ENCODE measurements around the gene ZCWPW1. TPM values are rescaled to one million over a fixed set of nuclear protein-coding genes. Genes with fewer than 3 reads are reported as not detected.

ZCWPW1 gene
- total and polyA plus RNA-seq, 2 of the 8 experiments (the other 6 are each of a cell fraction or from before 2014, with no cell fraction given): 0.51 to 1.4 TPM

DNA sequence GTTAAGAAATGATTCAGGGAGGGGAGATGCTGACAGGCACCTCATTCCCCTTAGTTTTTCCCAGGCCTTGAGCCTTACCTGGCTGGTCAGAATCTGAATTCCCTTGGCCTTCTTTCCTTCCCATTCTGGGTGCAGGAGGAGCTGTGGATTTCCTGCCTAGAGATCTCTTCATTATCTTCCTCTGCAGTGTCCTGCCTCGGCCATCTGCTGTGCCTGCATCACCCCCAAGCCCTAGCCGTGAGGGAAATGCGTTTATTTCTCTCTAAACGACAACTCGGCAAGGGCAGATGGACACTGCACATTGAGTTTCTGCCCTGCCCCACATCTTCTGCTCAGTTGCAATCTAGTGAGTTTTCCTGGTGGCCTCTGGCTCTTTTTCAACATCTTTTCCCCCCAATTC lies 26.7 kb downstream of the ZCWPW1 start:
- no peak overlapping the region for H2BK5ac ChIP-seq (ENCODE audit: low read depth, low read length)
- H2AFZ ChIP-seq (ENCODE audit: low read length): no peak overlapping the region
- H3K56ac ChIP-seq (replicated peaks; ENCODE audit: insufficient read length, low read depth, low read length): no peak overlapping the region
- H3K9me3 ChIP-seq (ENCODE audit: insufficient read depth in 2 of 2, low read depth in 1 of 2, low read length in 1 of 2): no peaks in the 10 kb centered on the region
- no peaks in the 10 kb centered on the region for H3K79me2 ChIP-seq (ENCODE audit: control insufficient read depth in 1 of 2, insufficient read depth in 2 of 2, low read length in 2 of 2)
- H3K18ac ChIP-seq (ENCODE audit: extremely low read depth, low read length): no peak overlapping the region
- H3K23me2 ChIP-seq (ENCODE audit: low read depth, low read length): no peaks in the 10 kb centered on the region
- H2BK120ac ChIP-seq (replicated peaks; ENCODE audit: low read depth, low read length): no peak overlapping the region
- no peak overlapping the region for H3K23ac ChIP-seq (ENCODE audit: insufficient read length)
- H3K4me2 ChIP-seq (ENCODE audit: insufficient read depth in 1 of 2, low read depth in 2 of 2, low read length in 2 of 2): no peak overlapping the region
- H4K91ac ChIP-seq (replicated peaks; ENCODE audit: insufficient read length, low read length): no peak overlapping the region
- TF ChIP-seq RAD21 (IDR thresholded peaks at IDR 0.05 in 1 of 2, conservative IDR thresholded peaks at IDR 0.05 in 1 of 2; ENCODE audit: low read depth in 2 of 2, low read length in 2 of 2) (no peak), JUND (IDR thresholded peaks at IDR 0.05; ENCODE audit: low read length) (no peak), CHD1 (IDR thresholded peaks at IDR 0.05; ENCODE audit: low read depth, low read length) (no peak), SRF (IDR thresholded peaks at IDR 0.05; ENCODE audit: low read depth, low read length) (no peak), SAP30 (IDR thresholded peaks at IDR 0.05; ENCODE audit: insufficient read depth, insufficient replicate concordance, low read length) (no peak), BCL11A (IDR thresholded peaks at IDR 0.05; ENCODE audit: low read depth in 2 of 2, low read length in 2 of 2) (no peak), POLR2A (IDR thresholded peaks at IDR 0.05; ENCODE audit: control extremely low read depth in 1 of 2, low read depth in 2 of 2, low read length in 2 of 2) (no peak), BACH1 (IDR thresholded peaks at IDR 0.05; ENCODE audit: low read length) (no peak), SP1 (IDR thresholded peaks at IDR 0.05; ENCODE audit: low read depth, low read length) (no peak), KDM4A (IDR thresholded peaks at IDR 0.05; ENCODE audit: low read depth, low read length, severe bottlenecking) (no peak), RNF2 (IDR thresholded peaks at IDR 0.05; ENCODE audit: borderline replicate concordance, low read depth, low read length, missing control alignments, poor library complexity, severe bottlenecking) (no peak), GTF2F1 (IDR thresholded peaks at IDR 0.05; ENCODE audit: borderline replicate concordance, low read depth, low read length) (no peak)
- H3K14ac ChIP-seq (ENCODE audit: insufficient read length): no peak overlapping the region
- POLR2A ChIA-PET (ENCODE audit: partially characterized antibody): interaction anchor here (0.7 to 3.5 kb wide), 3 partner anchors 14 to 27 kb away, joined by 3 to 17 read pairs (median 4); partner anchors contain the start of gene ZCWPW1
- no peak overlapping the region for H2BK20ac ChIP-seq (ENCODE audit: low read length)
- DNase-seq (ENCODE audit: low read depth in 1 of 2, low spot score in 2 of 2): no peak
- CTCF ChIA-PET (ENCODE audit: partially characterized antibody): interaction anchor here (1.1 to 2.8 kb wide), 11 partner anchors 11 to 164 kb away, joined by 3 to 17 read pairs (median 5); partner anchors contain the start of gene MEPCE
- H3K9ac ChIP-seq (replicated peaks in 1 of 4; ENCODE audit: extremely low read depth in 1 of 4, low read depth in 3 of 4, low read length in 3 of 4): no peak overlapping the region
- peaks cover 0 to 2% (median 0%) of the 10 kb centered on the region in 4 experiments; a peak in 1 of 7 replicates for H3K27me3 ChIP-seq (replicated peaks in 1 of 4; ENCODE audit: control insufficient read depth in 3 of 4, extremely low read depth in 1 of 4, insufficient read depth in 3 of 4, low read length in 3 of 4)
- peaks cover 0 to 10% (median 5%) of the 10 kb centered on the region in 4 experiments; a peak in 6 of 7 replicates for H3K4me1 ChIP-seq (replicated peaks in 1 of 4; ENCODE audit: control insufficient read depth in 3 of 4, insufficient read depth in 4 of 4, low read length in 3 of 4)
- H3K4ac ChIP-seq (replicated peaks; ENCODE audit: insufficient read length, low read depth, low read length): no peak overlapping the region
- H3K4me3 ChIP-seq (ENCODE audit: extremely low read depth in 1 of 4, insufficient read depth in 2 of 4, low read depth in 3 of 4, low read length in 4 of 4): no peak overlapping the region
- H2BK15ac ChIP-seq (ENCODE audit: low read length): no peak overlapping the region
- no peak for FAIRE-seq
- H4K20me1 ChIP-seq (replicated peaks in 1 of 2; ENCODE audit: control insufficient read depth in 1 of 2, insufficient read depth in 2 of 2, low read length in 2 of 2): no peaks in the 10 kb centered on the region
- no peak overlapping the region for H4K5ac ChIP-seq (ENCODE audit: insufficient read length, low read depth, low read length)
- no peak overlapping the region for H3K27ac ChIP-seq (ENCODE audit: low read depth, low read length)
- H3K36me3 ChIP-seq (ENCODE audit: control insufficient read depth in 2 of 4, insufficient read depth in 4 of 4, low read length in 3 of 4): no peaks in the 10 kb centered on the region
- H2BK12ac ChIP-seq (ENCODE audit: low read depth, low read length): no peak overlapping the region
- no peak overlapping the region for H2AK5ac ChIP-seq (ENCODE audit: low read depth, low read length)
- H3K79me1 ChIP-seq (ENCODE audit: low read depth, low read length): no peaks in the 10 kb centered on the region
- WGBS, 2 experiments (ENCODE audit: extremely low coverage in 1 of 2, insufficient coverage in 1 of 2, insufficient read length in 1 of 2, insufficient replicate concordance in 2 of 2, low coverage in 1 of 2, low lambda C conversion rate in 2 of 2, missing lambda C conversion rate in 1 of 2): 86% methylated on average over 5 of the region's 5 CpGs; no CpG with 5 or more reads in 1 of the 2 experiments
- H4K8ac ChIP-seq (ENCODE audit: extremely low read depth, insufficient read depth, low read length): no peak overlapping the region
